Neural crest cell (in vitro differentiated cells): ENCODE results near the gene CDR2L. TPM values are rescaled to one million over a fixed set of nuclear protein-coding genes. Genes with fewer than 3 reads are reported as not detected.
A peak's percentile ranks its signal among the peaks of the same experiment; 100 is the strongest.

Experiments used
- DNase-seq: peaks from one replicate; pipeline ENCODE4 v3.0.0; 2021; ENCODE audit warnings: low read depth, mixed read lengths, low spot score
- H3K27ac Mint-ChIP-seq: one replicate; pipeline ENCODE4 v1.8.0; 2021; ENCODE audit warnings: mild to moderate bottlenecking, mixed read lengths; ENCODE audit not compliant: unreplicated experiment
- H3K27me3 Mint-ChIP-seq: 2 replicates; pipeline ENCODE4 v1.8.0; 2021; ENCODE audit warnings: low read depth, mild to moderate bottlenecking, mixed read lengths
- H3K36me3 Mint-ChIP-seq: 2 replicates; pipeline ENCODE4 v1.8.0; 2021; ENCODE audit warnings: low read depth, mild to moderate bottlenecking, mixed read lengths
- H3K4me1 Mint-ChIP-seq: 2 replicates; pipeline ENCODE4 v1.8.0; 2021; ENCODE audit warnings: mixed read lengths
- H3K4me3 Mint-ChIP-seq: one replicate; pipeline ENCODE4 v1.8.0; 2021; ENCODE audit warnings: mild to moderate bottlenecking, mixed read lengths
- H3K9me3 Mint-ChIP-seq: 2 replicates; pipeline ENCODE4 v1.8.0; 2021; ENCODE audit warnings: mixed read lengths
- CTCF ChIP-seq: fragments of 200-600 bp; sonication (generic); conservative IDR thresholded peaks from 2 replicates; pipeline ENCODE4 v1.5.0; 2021; ENCODE audit warnings: antibody characterized with exemption, mild to moderate bottlenecking
- total RNA-seq: library from RNA; stranded (reverse); gene quantifications from 2 replicates; pipeline ENCODE4 v1.2.1, GENCODE V29; 2021

Gene CDR2L
- total RNA-seq, 1 donor from 2014 or later: 24.1 TPM

- Mint-ChIP-seq H3K4me3 (no peak overlapping the region), H3K27ac (no peak overlapping the region)
- TF ChIP-seq CTCF: no peak
Observed at GRCh38 chr17:74999523-74999922, 12.1 kb downstream of the CDR2L start.

DNA sequence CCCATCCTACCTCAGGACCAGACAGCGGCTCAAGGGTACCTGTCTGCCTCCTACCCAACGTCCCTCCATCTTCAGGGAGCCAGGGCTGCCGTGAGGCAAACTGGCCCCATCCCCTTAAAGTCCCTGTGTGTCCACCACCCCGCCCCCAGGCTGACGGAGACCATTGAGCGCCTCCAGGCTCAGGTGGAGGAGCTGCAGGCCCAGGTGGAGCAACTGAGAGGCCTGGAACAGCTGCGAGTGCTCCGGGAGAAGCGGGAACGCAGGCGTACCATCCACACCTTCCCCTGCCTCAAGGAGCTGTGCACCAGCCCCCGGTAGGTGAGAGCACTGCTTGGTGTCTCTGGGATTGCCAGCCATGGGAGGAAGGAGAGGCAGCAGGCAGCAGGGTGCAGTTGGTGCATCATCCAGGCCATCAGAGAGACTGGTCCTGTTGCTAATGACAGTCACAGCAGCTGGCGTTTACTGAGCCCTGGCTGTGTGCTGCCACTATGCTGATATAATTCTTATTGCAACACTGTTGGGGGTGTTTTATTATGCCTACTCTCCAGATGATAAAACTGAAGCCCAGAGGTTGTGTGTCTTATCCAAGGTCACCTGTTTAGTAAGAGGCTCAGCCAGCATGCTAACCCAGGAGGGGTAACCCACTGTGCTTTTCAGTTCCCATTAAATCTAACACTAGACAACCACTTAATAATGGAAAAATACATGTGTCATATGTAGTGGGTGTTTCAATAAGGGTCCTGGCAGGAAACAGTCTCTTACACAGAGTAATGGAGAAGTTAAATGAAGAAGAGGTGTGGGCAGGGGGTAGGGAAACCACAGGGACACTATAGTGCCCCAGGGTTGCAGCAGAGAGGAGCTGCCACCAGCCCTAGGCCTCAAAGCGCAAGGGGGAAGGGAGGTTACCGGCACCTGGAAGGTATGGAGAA is 14.7 kb downstream of the CDR2L start:
- Mint-ChIP-seq H3K27me3 (no peaks in the 10 kb centered on the region), H3K4me1 (no peaks in the 10 kb centered on the region), H3K36me3 (no peaks in the 10 kb centered on the region), H3K9me3 (no peaks in the 10 kb centered on the region), H3K4me3 (no peak overlapping the region), H3K27ac (no peak overlapping the region)
- DNase-seq: no peak
- no peak for TF ChIP-seq CTCF

More at GRCh38 chr17:74999523-74999922, 12.1 kb downstream of the CDR2L start:
- H3K27me3 Mint-ChIP-seq: no peaks in the 10 kb centered on the region
- DNase-seq: no peak
- no peaks in the 10 kb centered on the region for H3K9me3 Mint-ChIP-seq
- H3K4me1 Mint-ChIP-seq: no peaks in the 10 kb centered on the region
- H3K36me3 Mint-ChIP-seq: no peaks in the 10 kb centered on the region

- H3K36me3 Mint-ChIP-seq: no peaks in the 10 kb centered on the region
- no peak for TF ChIP-seq CTCF
- H3K27ac Mint-ChIP-seq: no peak overlapping the region
- no peaks in the 10 kb centered on the region for H3K4me1 Mint-ChIP-seq
- no peaks in the 10 kb centered on the region for H3K9me3 Mint-ChIP-seq
- DNase-seq: no peak
- H3K4me3 Mint-ChIP-seq: no peak overlapping the region
- no peaks in the 10 kb centered on the region for H3K27me3 Mint-ChIP-seq
Observed at GRCh38 chr17:75003070-75003956, 15.9 kb downstream of the CDR2L start.

DNA sequence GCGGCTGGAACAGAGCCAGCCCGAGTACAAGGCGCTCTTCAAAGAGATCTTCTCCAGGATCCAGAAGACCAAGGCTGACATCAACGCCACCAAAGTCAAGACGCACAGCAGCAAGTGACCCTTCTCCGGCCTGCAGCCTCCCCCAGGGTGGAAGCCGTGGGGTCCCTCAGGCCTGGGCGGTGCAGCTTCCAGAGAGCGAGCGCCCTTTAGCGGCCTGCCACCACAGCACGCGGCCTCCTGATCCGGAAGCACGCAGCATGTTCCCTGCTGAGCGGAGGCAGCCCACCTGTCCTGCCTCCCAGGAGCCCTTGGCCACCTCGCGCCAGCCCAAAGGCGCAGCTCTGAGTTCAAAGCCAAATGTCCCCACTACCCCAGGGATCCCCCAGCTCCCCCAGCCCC is 16.5 kb downstream of the CDR2L start:
- no peak overlapping the region for H3K27ac Mint-ChIP-seq
- TF ChIP-seq CTCF: no peak
- no peaks in the 10 kb centered on the region for H3K27me3 Mint-ChIP-seq
- no peaks in the 10 kb centered on the region for H3K9me3 Mint-ChIP-seq
- H3K4me3 Mint-ChIP-seq: no peak overlapping the region
- H3K4me1 Mint-ChIP-seq: no peaks in the 10 kb centered on the region
- H3K36me3 Mint-ChIP-seq: no peaks in the 10 kb centered on the region
- DNase-seq: no peak

GRCh38 chr17:75004371-75004770 is 16.9 kb downstream of the CDR2L start:
- H3K4me1 Mint-ChIP-seq: no peaks in the 10 kb centered on the region
- no peaks in the 10 kb centered on the region for H3K9me3 Mint-ChIP-seq
- H3K27me3 Mint-ChIP-seq: no peaks in the 10 kb centered on the region

More at GRCh38 chr17:75004371-75004770, 16.9 kb downstream of the CDR2L start:
- Mint-ChIP-seq H3K4me3 (no peak overlapping the region), H3K36me3 (no peaks in the 10 kb centered on the region), H3K27ac (peak overlapping the region; percentile 43)
- no peak for DNase-seq
- no peak for TF ChIP-seq CTCF
